ENCODE results near the gene VSTM2A. TPM values are rescaled to one million over a fixed set of nuclear protein-coding genes. Genes with fewer than 3 reads are reported as not detected.

Gene VSTM2A
- total and polyA plus RNA-seq, 10 of the 15 experiments (the other 5 are each of a cell fraction or from before 2014, with no cell fraction given) = 0.22 TPM; not detected in 9

DNA sequence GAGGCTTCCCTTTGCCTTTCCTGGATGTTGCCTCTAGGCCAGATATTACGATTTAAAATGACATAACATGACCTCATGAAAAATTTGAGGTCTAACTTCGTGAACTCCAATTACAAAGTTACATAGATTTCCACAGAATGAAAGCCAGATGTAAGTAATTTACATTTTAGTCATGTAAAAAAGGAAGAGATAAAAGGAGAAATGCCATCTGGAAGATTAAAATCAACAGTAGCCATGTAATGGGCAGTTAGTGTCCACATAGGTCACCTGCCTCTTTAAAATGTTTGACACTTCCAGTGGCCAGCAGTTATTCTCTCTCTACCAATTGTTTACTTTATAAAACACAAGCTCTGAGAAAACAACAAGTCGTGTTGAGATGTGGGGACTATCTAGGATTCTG, 4.1 kb upstream of the VSTM2A start (continued):
- TF ChIP-seq CREB1 (IDR thresholded peaks at IDR 0.05; ENCODE audit: low read depth) = no peak

DNA sequence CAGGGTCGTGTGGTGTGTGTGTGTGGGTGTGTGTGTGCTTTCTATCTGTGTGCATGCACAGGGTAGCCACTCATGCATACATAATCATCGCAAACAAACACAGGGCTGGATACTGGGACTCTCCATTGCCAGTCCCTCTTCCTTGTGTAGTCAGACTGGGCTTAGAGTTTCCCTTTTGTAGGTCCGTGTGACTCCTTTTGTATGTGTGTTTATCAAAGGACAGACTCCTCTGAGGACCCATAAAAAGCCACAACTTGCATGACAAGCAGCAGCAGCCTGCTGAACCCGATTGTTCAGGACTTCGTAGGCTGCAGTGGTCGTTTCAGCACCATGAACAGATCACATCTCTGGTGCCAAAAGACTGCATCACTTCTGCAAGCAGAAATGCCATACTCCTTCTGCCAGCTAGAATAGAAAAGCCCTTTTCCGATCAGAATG, 895 bp downstream of the VSTM2A start:
- SMC1A ChIA-PET (ENCODE audit: uncharacterized antibody, unreplicated experiment) = no interaction called here
- no peak for DNase-seq (ENCODE audit: low read depth, low spot score)
- intact Hi-C loops (cut with micrococcal nuclease; ENCODE audit: unreplicated experiment) (no loop called here), in situ Hi-C loops (cut with MboI) (no loop called here)
- H4K20me1 ChIP-seq (ENCODE audit: control insufficient read depth, insufficient read depth) = no peaks in the 10 kb centered on the region
- no peaks in the 10 kb centered on the region for H3K79me2 ChIP-seq (ENCODE audit: control insufficient read depth, insufficient read depth, low read length)
- BruUV-seq (replicated peaks) = no TSS peak
- H3K4me2 ChIP-seq (ENCODE audit: control insufficient read depth, insufficient read depth) = no peak overlapping the region
- H3K27me3 ChIP-seq (replicated peaks in 1 of 2; ENCODE audit: control insufficient read depth in 2 of 2, insufficient read depth in 2 of 2, low read length in 1 of 2) = peaks cover 0 to 2% of the 10 kb centered on the region in 2 experiments; a peak in 1 of 4 replicates
- TF ChIP-seq NFIC (IDR thresholded peaks at IDR 0.05; ENCODE audit: low read depth, low read length) (no peak), POU2F2 (IDR thresholded peaks at IDR 0.05; ENCODE audit: borderline replicate concordance, low read depth, low read length) (no peak), KLF5 (IDR thresholded peaks at IDR 0.05; ENCODE audit: partially characterized antibody) (no peak), POLR2A (IDR thresholded peaks at IDR 0.05; ENCODE audit: low read depth, low read length) (no peak), NFYB (IDR thresholded peaks at IDR 0.05; ENCODE audit: insufficient read depth, low read depth, low read length) (no peak), NRF1 (conservative IDR thresholded peaks at IDR 0.05; ENCODE audit: low read depth, low read length) (no peak), EZH2 (IDR thresholded peaks at IDR 0.05; ENCODE audit: borderline replicate concordance, control insufficient read depth, low read depth, low read length) (no peak), SIN3A (IDR thresholded peaks at IDR 0.05; ENCODE audit: low read depth, low read length) (no peak)
- TF ChIP-seq, protein P1, sequence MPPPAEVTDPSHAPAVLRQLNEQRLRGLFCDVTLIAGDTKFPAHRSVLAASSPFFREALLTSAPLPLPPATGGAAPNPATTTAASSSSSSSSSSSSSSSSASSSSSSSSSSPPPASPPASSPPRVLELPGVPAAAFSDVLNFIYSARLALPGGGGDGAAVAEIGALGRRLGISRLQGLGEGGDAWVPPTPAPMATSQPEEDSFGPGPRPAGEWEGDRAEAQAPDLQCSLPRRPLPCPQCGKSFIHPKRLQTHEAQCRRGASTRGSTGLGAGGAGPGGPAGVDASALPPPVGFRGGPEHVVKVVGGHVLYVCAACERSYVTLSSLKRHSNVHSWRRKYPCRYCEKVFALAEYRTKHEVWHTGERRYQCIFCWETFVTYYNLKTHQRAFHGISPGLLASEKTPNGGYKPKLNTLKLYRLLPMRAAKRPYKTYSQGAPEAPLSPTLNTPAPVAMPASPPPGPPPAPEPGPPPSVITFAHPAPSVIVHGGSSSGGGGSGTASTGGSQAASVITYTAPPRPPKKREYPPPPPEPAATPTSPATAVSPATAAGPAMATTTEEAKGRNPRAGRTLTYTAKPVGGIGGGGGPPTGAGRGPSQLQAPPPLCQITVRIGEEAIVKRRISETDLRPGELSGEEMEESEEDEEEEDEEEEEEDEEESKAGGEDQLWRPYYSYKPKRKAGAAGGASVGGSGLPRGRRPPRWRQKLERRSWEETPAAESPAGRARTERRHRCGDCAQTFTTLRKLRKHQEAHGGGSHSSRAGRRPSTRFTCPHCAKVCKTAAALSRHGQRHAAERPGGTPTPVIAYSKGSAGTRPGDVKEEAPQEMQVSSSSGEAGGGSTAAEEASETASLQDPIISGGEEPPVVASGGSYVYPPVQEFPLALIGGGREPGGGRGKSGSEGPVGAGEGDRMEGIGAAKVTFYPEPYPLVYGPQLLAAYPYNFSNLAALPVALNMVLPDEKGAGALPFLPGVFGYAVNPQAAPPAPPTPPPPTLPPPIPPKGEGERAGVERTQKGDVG (CRISPR knock-in tag; IDR thresholded peaks at IDR 0.05) = no peak
- TF ChIP-seq, protein P2, sequence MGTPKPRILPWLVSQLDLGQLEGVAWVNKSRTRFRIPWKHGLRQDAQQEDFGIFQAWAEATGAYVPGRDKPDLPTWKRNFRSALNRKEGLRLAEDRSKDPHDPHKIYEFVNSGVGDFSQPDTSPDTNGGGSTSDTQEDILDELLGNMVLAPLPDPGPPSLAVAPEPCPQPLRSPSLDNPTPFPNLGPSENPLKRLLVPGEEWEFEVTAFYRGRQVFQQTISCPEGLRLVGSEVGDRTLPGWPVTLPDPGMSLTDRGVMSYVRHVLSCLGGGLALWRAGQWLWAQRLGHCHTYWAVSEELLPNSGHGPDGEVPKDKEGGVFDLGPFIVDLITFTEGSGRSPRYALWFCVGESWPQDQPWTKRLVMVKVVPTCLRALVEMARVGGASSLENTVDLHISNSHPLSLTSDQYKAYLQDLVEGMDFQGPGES (IDR thresholded peaks at IDR 0.05) = no peak
- TF ChIP-seq, protein P3, sequence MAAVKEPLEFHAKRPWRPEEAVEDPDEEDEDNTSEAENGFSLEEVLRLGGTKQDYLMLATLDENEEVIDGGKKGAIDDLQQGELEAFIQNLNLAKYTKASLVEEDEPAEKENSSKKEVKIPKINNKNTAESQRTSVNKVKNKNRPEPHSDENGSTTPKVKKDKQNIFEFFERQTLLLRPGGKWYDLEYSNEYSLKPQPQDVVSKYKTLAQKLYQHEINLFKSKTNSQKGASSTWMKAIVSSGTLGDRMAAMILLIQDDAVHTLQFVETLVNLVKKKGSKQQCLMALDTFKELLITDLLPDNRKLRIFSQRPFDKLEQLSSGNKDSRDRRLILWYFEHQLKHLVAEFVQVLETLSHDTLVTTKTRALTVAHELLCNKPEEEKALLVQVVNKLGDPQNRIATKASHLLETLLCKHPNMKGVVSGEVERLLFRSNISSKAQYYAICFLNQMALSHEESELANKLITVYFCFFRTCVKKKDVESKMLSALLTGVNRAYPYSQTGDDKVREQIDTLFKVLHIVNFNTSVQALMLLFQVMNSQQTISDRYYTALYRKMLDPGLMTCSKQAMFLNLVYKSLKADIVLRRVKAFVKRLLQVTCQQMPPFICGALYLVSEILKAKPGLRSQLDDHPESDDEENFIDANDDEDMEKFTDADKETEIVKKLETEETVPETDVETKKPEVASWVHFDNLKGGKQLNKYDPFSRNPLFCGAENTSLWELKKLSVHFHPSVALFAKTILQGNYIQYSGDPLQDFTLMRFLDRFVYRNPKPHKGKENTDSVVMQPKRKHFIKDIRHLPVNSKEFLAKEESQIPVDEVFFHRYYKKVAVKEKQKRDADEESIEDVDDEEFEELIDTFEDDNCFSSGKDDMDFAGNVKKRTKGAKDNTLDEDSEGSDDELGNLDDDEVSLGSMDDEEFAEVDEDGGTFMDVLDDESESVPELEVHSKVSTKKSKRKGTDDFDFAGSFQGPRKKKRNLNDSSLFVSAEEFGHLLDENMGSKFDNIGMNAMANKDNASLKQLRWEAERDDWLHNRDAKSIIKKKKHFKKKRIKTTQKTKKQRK (IDR thresholded peaks at IDR 0.05; ENCODE audit: low read depth, low read length) = no peak
- no peak for ATAC-seq
- FAIRE-seq = no peak
- no peak overlapping the region for H3K4me3 ChIP-seq
- no peaks in the 10 kb centered on the region for H3K36me3 ChIP-seq (ENCODE audit: control insufficient read depth in 2 of 2, insufficient read depth in 2 of 2, low read length in 1 of 2)
- POLR2A ChIA-PET = no interaction called here
- CTCF ChIA-PET = no interaction called here
- H3K27ac ChIP-seq (ENCODE audit: control insufficient read depth, insufficient read depth) = no peak overlapping the region
- H2AFZ ChIP-seq (ENCODE audit: control insufficient read depth, low read depth, low read length) = no peak overlapping the region
- H3K4me1 ChIP-seq (ENCODE audit: control insufficient read depth, insufficient read depth, low read length) = no peaks in the 10 kb centered on the region
- RAD21 ChIA-PET (ENCODE audit: unreplicated experiment) = no interaction called here
- no peaks in the 10 kb centered on the region for H3K9me3 ChIP-seq (replicated peaks; ENCODE audit: control insufficient read depth, insufficient read depth, low read length)
- H3K9ac ChIP-seq (ENCODE audit: control insufficient read depth, insufficient read depth, low read length) = no peak overlapping the region
- 5% methylated on average over 7 of the region's 7 CpGs for WGBS (ENCODE audit: insufficient coverage, insufficient replicate concordance, low lambda C conversion rate, missing lambda C conversion rate)

Measured in GM12878 (cell line).